ENCODE data around the gene STARD5.

Gene STARD5

GRCh38 chr15:81310480-81310879 lies 13.5 kb downstream of the STARD5 start:
- no peak for DNase-seq

DNA sequence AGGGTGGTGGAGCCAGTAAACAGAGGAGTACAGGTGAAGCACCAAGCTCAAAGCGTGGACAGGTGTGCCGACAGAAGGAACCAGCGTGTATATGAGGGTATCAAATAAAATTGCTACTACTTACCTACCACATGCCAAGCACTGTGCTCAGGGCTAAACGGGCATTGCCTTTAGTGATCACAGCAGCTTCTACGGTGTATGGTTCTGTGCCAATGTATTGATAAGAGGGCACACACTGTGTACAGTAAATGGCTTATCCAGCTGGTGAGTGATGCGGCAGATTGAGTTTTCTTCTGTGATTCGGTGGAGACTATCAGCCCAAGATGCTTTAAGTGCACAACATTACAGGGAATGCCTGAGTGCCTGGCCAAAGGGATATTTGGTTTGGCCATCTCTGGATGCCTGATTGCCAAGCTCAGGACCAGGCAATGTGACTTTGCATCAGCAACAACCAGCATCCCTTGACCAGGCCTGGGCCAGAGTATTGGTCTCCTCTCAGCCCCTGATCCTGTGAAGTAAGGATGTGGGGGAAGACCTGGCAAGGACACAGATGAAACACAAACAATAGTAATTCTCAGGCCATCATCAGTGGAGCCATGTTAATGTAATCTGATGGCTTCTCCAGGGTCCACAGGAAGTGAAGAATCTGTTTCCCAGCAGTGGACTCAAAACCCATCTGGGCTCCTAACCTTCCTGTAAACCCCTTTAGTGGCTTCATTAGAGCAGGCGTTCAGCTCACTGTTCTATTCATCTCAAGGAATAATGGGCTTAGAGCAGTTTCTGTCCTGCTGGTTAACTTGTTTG lies 14.1 kb downstream of the STARD5 start:
- no peak for DNase-seq

DNA sequence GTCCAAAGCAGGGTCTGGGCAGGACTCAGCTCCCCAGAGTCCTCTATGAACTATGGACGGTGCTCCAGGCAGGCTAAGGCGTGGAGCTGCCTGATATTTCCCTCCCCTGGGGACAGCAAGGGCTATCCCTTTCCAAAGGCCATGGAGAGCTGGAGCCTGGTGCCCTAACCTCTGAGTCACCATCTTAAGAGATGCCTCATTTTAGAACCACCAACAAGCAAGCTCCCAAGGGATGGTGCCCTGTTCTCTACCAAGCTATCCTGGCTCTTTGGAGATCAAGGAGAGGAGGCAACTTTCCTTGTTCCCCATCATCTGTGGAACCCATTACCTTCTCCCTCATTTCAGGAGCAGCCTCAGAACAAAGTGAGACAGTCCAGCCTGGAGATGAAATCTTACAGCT lies 15.7 kb downstream of the STARD5 start:
- DNase-seq = no peak

- no peak for DNase-seq
These were observed 19.7 kb downstream of the STARD5 start for GRCh38 chr15:81304226-81304625.

DNA sequence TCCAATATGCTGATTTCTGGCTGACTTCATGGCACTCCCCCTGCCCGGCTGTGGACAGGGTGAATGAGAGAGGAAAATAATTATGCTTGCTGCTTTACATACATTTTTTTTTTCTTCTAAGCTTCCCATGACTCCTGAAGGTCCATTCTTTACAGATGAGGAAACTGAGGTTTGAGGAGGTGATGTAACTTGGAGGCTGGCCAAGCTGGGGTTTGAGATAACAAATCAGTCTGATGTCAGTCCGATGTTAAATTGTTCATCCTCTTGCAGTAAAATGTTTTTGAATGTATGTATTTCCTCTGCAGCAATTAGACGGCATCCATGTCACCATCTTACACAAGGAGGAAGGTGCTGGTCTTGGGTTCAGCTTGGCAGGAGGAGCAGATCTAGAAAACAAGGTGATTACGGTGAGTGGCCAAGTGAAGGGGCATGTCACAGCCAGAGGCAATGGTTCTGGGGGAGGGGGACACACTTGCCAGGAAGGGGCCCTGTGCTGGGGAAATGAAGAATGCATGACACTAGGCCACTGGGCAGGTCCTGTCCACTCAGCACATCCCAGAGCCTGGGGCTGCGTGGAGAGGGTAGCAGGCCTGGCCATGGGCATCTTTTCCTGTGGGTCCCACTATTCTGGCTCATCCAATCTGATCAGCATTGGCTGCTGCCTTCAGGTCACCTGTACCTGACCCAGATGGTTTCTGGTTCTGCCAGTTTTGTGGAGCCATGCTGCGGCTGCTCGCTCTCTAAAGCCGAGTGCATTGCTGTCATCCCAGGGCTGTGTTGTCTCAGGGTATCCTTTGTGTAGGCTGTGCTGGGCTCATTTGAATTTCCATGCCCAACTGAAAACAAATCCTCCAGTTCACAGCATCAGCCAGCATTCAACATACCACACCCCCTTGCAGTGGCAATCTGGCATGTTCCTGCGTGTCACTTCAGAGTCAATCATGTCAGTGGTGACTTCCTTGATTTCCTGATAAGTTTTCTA lies 20.4 kb downstream of the STARD5 start:
- DNase-seq = no peak

- DNase-seq = no peak
These were observed 21.2 kb downstream of the STARD5 start for GRCh38 chr15:81302701-81303109.

- DNase-seq = no peak
These were observed 22.0 kb downstream of the STARD5 start for GRCh38 chr15:81301815-81302399.

DNA sequence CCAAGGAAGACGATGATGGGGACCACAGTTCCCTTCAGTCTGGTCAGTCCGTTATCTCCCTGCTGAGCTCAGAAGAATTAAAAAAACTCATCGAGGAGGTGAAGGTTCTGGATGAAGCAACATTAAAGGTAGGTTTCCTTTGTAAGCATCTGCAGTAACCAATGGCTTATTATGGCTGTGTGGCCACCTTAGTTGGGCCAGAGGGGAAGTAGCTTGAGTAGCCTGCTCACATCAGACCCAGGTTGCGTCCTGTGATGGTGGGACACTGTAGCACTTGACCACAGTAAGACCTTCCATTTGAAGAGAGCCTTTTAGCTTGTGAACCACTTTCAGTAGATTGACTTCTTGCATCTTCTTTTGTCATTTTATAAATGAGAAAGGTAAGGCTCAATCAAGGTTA lies 22.6 kb downstream of the STARD5 start:
- no peak for DNase-seq

GRCh38 chr15:81299630-81300273 lies 24.2 kb downstream of the STARD5 start:
- no peak for DNase-seq

GRCh38 chr15:81299156-81299555 lies 24.8 kb downstream of the STARD5 start:
- DNase-seq = no peak

DNA sequence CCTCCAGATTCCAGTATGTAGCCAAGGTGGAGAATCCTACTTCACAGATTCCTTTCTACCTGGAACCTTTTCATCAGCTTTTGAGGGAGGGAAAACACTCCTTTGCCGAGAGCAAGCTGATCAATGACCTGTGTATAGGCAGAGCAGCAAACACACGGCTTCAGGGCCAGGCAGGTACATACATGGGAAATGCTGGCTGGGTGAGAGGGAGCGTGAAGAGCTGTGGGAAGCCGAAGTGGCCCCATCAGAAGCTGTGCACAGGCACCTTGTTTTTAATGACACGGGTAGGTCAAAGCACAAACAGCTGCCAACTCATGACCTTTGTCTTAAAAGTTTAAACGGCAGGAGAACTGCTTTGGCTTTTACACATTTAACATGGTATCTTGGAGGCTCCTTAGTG lies 25.3 kb downstream of the STARD5 start:
- no peak for DNase-seq

- no peak for DNase-seq
These were observed 26.1 kb downstream of the STARD5 start for GRCh38 chr15:81297603-81298575.

DNA sequence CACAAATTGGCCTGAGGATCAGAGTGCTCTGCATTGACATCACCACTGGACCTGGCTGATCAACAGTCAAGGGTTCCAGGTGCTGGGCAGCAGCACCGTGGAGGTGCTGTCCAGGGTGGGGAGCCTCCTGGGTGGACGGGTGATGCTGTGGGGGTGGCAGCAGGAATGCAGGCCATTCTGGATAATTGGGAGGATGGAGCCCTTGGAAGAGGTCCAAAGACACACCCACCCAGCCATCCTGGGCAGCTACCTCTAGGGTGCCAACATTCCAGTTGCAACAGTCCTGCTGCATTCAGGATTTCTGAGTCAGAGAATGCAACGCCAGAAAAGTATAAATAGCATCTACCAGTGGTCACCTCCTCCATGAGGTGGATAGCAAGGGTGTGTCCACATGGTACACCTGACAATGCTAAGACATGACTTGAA lies 26.8 kb downstream of the STARD5 start:
- DNase-seq = no peak

- DNase-seq = peak; percentile 43
These were observed 27.3 kb downstream of the STARD5 start for GRCh38 chr15:81296673-81297072.

DNA sequence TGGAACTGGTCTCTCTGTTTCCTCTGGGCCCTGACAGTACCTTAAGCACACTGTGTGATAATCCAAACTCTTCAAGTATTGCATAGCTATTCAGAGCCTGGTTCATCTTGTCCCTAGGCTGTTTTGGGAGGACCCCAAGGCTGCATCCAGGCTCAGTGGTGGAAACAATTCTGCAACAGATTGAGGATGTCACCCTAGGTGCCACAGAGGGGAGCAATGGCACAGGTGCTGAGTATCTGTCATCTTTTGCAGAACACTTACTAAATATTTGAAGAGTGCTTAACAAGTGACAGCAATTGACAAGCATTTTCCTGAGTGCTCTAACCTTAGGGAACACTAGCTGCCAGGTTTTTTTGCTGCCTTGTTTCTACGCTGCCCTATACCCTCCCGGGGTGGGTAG lies 27.8 kb downstream of the STARD5 start:
- peak; percentile 7 for DNase-seq

DNA sequence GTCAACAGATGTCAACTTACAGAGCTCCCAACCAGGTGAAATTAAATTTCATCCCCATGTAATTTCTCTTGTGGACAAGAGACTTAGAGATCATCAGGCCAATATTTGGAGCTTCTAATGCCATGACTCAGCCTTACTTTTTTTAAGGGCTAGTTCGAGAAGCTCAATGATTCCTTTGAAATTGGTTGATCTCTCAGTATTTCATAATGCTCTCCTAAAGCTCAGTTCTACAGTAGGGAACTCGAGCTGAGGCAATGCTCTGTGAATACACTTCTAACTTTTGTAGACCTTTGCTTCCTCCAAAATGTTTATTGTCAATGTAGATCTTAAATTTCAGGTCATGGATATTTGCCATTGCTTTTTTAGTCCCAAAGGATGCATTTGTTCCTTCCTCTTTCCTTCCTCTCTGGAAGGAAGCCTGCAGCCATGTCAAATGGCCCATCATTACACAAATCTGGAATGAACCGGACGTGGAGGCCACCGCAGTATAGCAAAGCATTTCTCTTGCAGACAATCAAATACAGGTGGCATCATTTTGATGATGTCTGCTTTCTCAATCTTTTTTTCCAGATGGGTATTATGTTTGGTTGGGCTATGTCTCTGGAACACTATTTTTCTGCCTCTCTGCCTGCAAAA lies 28.3 kb downstream of the STARD5 start:
- DNase-seq = no peak

- peak; percentile 65 for DNase-seq
These were observed 29.4 kb downstream of the STARD5 start for GRCh38 chr15:81294516-81294880.

GRCh38 chr15:81293728-81294515 lies 30.0 kb downstream of the STARD5 start:
- DNase-seq = peak; percentile 31

GRCh38 chr15:81292523-81293001 lies 31.4 kb downstream of the STARD5 start:
- no peak for DNase-seq

DNA sequence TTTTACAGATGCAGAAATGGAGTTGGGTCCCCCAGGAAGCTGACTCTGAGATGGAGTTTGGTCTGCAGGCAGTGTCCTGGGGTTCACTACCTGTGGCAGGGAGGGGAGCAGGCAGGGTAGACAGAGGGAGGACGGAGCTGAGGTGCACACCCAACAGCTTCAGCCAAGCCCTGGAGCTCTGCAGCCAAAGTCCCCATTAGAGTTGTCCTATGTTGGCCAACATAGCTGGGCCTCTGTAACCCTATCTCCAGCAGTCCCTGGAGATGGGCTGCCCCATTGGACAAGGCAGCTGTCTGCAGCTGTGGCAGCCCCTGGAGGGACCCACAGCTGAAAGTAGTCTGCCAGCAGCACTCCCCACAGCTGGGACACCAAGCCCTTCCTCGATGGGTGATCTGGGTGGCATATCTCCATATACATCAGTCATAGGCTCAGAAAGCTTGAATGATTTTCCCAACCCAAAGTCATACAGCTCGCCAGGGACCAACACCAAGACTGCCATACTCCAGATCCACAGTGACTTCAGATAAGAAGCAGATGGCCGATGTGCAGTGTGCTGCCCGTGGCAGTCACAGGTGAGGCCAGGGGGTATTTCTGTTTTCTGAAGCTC lies 31.9 kb downstream of the STARD5 start:
- DNase-seq = no peak
